ENCODE results near the gene MSLN. TPM values are rescaled to one million over a fixed set of nuclear protein-coding genes. Genes with fewer than 3 reads are reported as not detected.

The MSLN gene
- total and polyA plus RNA-seq, 2 experiments from 2014 or later: 4.5 TPM; not detected in 1

DNA sequence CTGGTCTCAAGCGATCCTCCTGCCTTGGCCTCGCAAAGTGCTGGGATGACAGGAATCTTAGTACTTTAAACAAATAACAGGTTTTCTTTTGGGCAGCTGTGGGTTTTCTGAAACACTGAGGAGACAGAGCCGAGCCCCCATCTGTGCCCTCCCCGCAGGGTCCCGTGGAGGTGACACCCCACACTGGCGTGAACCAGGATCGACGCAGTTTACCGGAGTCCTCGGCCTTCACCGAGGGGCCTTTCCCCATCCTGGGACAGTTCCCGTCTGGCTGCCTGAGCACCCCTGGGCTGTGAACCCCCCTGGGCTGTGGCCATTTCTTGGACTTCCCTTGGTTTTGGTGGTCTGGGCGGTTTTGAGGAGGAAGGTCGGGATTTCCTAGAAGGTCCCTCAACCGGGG, 55.3 kb downstream of the MSLN start:
- no peak overlapping the region for H3K27ac ChIP-seq
- no peak for TF ChIP-seq CTCF (IDR thresholded peaks at IDR 0.05; ENCODE audit: low read depth, low read length)
- no peak overlapping the region for H3K4me3 ChIP-seq
- H3K27me3 ChIP-seq: peaks cover 15% of the 10 kb centered on the region
- no peaks in the 10 kb centered on the region for H3K9me3 ChIP-seq (ENCODE audit: low read depth)
- no peak for DNase-seq (ENCODE audit: low read depth in 1 of 2, low spot score in 1 of 2)
- H3K36me3 ChIP-seq: no peaks in the 10 kb centered on the region
- H3K4me1 ChIP-seq (ENCODE audit: low read depth): no peaks in the 10 kb centered on the region

GRCh38 chr16:817001-817906, 56.7 kb downstream of the MSLN start:
- no peaks in the 10 kb centered on the region for H3K4me1 ChIP-seq (ENCODE audit: low read depth)
- H3K9me3 ChIP-seq (ENCODE audit: low read depth): no peaks in the 10 kb centered on the region
- no peak for DNase-seq (ENCODE audit: low read depth in 1 of 2, low spot score in 1 of 2)
- peaks cover 10% of the 10 kb centered on the region for H3K27me3 ChIP-seq
- no peaks in the 10 kb centered on the region for H3K36me3 ChIP-seq
- TF ChIP-seq CTCF (IDR thresholded peaks at IDR 0.05; ENCODE audit: low read depth, low read length): no peak
- no peak overlapping the region for H3K4me3 ChIP-seq
- H3K27ac ChIP-seq: no peak overlapping the region

GRCh38 chr16:818132-818531, 57.6 kb downstream of the MSLN start:
- Histone ChIP-seq H3K27me3 (peaks cover 5% of the 10 kb centered on the region), H3K4me3 (no peak overlapping the region), H3K9me3 (ENCODE audit: low read depth) (no peaks in the 10 kb centered on the region), H3K36me3 (no peaks in the 10 kb centered on the region), H3K4me1 (ENCODE audit: low read depth) (no peaks in the 10 kb centered on the region), H3K27ac (no peak overlapping the region)
- no peak for DNase-seq (ENCODE audit: low read depth in 1 of 2, low spot score in 1 of 2)
- TF ChIP-seq CTCF (IDR thresholded peaks at IDR 0.05; ENCODE audit: low read depth, low read length): no peak

Other genes with a start within 250 kb of the MSLN start
- 58.2 and 63.3 TPM in 2 replicates for gene CAPN15, start 233.0 kb upstream of the MSLN start, total RNA-seq
- 19.0 and 38.1 TPM in 2 replicates for gene CAPN15, start 233.0 kb upstream of the MSLN start, polyA plus RNA-seq
- 0.14 and 0.66 TPM in 2 replicates for gene PRR35, start 200.3 kb upstream of the MSLN start, total RNA-seq
- 0.40 TPM in 1 of 2 replicates, not detected in the other for gene PRR35, start 200.3 kb upstream of the MSLN start, polyA plus RNA-seq
- gene NHLRC4, start 193.7 kb upstream of the MSLN start, total RNA-seq: 3.6 and 3.9 TPM in 2 replicates
- 2.2 and 2.6 TPM in 2 replicates for gene NHLRC4, start 193.7 kb upstream of the MSLN start, polyA plus RNA-seq
- 124 and 126 TPM in 2 replicates for gene PIGQ, start 190.8 kb upstream of the MSLN start, total RNA-seq
- 89.2 and 110 TPM in 2 replicates for gene PIGQ, start 190.8 kb upstream of the MSLN start, polyA plus RNA-seq
- gene RAB40C, start 170.7 kb upstream of the MSLN start, total RNA-seq: 40.7 and 45.9 TPM in 2 replicates
- gene RAB40C, start 170.7 kb upstream of the MSLN start, polyA plus RNA-seq: 30.8 and 36.9 TPM in 2 replicates
- 85.8 and 125 TPM in 2 replicates for gene WFIKKN1, start 129.7 kb upstream of the MSLN start, total RNA-seq
- 79.6 and 105 TPM in 2 replicates for gene WFIKKN1, start 129.7 kb upstream of the MSLN start, polyA plus RNA-seq
- gene METTL26, start 124.4 kb upstream of the MSLN start, total RNA-seq: 196 and 201 TPM in 2 replicates
- 153 and 181 TPM in 2 replicates for gene METTL26, start 124.4 kb upstream of the MSLN start, polyA plus RNA-seq
- gene MCRIP2, start 118.9 kb upstream of the MSLN start, total RNA-seq: 123 and 144 TPM in 2 replicates
- 131 and 146 TPM in 2 replicates for gene MCRIP2, start 118.9 kb upstream of the MSLN start, polyA plus RNA-seq
- gene WDR90, start 111.4 kb upstream of the MSLN start, total RNA-seq: 25.6 and 26.5 TPM in 2 replicates
- 28.1 and 32.3 TPM in 2 replicates for gene WDR90, start 111.4 kb upstream of the MSLN start, polyA plus RNA-seq
- gene RHOT2, start 92.6 kb upstream of the MSLN start, total RNA-seq: 251 and 305 TPM in 2 replicates
- gene RHOT2, start 92.6 kb upstream of the MSLN start, polyA plus RNA-seq: 294 and 315 TPM in 2 replicates
- 3.6 and 12.9 TPM in 2 replicates for gene RHBDL1, start 85.1 kb upstream of the MSLN start, total RNA-seq
- 2.6 and 4.7 TPM in 2 replicates for gene RHBDL1, start 85.1 kb upstream of the MSLN start, polyA plus RNA-seq
- gene STUB1, start 80.3 kb upstream of the MSLN start, total RNA-seq: 176 and 207 TPM in 2 replicates
- gene STUB1, start 80.3 kb upstream of the MSLN start, polyA plus RNA-seq: 219 and 269 TPM in 2 replicates
- 105 and 134 TPM in 2 replicates for gene JMJD8, start 76.4 kb upstream of the MSLN start, total RNA-seq
- 107 and 118 TPM in 2 replicates for gene JMJD8, start 76.4 kb upstream of the MSLN start, polyA plus RNA-seq
- gene WDR24, start 70.3 kb upstream of the MSLN start, total RNA-seq: 17.6 and 23.3 TPM in 2 replicates
- 22.8 and 31.0 TPM in 2 replicates for gene WDR24, start 70.3 kb upstream of the MSLN start, polyA plus RNA-seq
- 0.12 and 0.74 TPM in 2 replicates for gene FBXL16, start 54.9 kb upstream of the MSLN start, total RNA-seq
- 0.59 and 1.4 TPM in 2 replicates for gene FBXL16, start 54.9 kb upstream of the MSLN start, polyA plus RNA-seq
- gene METRN, start 45.6 kb upstream of the MSLN start, total RNA-seq: 93.9 and 186 TPM in 2 replicates
- gene METRN, start 45.6 kb upstream of the MSLN start, polyA plus RNA-seq: 299 and 330 TPM in 2 replicates
- 55.1 and 62.5 TPM in 2 replicates for gene ANTKMT, start 39.6 kb upstream of the MSLN start, total RNA-seq
- gene ANTKMT, start 39.6 kb upstream of the MSLN start, polyA plus RNA-seq: 72.4 and 82.6 TPM in 2 replicates
- 9.7 and 16.5 TPM in 2 replicates for gene CCDC78, start 34.3 kb upstream of the MSLN start, total RNA-seq
- 3.6 and 4.2 TPM in 2 replicates for gene CCDC78, start 34.3 kb upstream of the MSLN start, polyA plus RNA-seq
- 31.6 and 47.5 TPM in 2 replicates for gene HAGHL, start 33.6 kb upstream of the MSLN start, total RNA-seq
- gene HAGHL, start 33.6 kb upstream of the MSLN start, polyA plus RNA-seq: 27.7 and 37.0 TPM in 2 replicates
- 46.2 and 67.7 TPM in 2 replicates for gene CIAO3, start 19.7 kb upstream of the MSLN start, total RNA-seq
- 43.3 and 72.2 TPM in 2 replicates for gene CIAO3, start 19.7 kb upstream of the MSLN start, polyA plus RNA-seq
- gene RPUSD1, start 27.6 kb downstream of the MSLN start, total RNA-seq: 32.2 and 36.1 TPM in 2 replicates
- gene RPUSD1, start 27.6 kb downstream of the MSLN start, polyA plus RNA-seq: 27.0 and 34.3 TPM in 2 replicates
- gene CHTF18, start 27.9 kb downstream of the MSLN start, total RNA-seq: 57.4 and 107 TPM in 2 replicates
- 43.6 and 58.5 TPM in 2 replicates for gene CHTF18, start 27.9 kb downstream of the MSLN start, polyA plus RNA-seq
- not detected in 2 replicates for gene GNG13, start 40.0 kb downstream of the MSLN start, total RNA-seq
- 0.79 TPM in 1 of 2 replicates, not detected in the other for gene GNG13, start 40.0 kb downstream of the MSLN start, polyA plus RNA-seq
- gene LMF1, start 210.2 kb downstream of the MSLN start, total RNA-seq: 37.6 and 41.6 TPM in 2 replicates
- gene LMF1, start 210.2 kb downstream of the MSLN start, polyA plus RNA-seq: 18.8 and 39.0 TPM in 2 replicates
- gene SOX8, start 221.0 kb downstream of the MSLN start, total RNA-seq: 9.2 and 13.7 TPM in 2 replicates
- 5.8 and 8.2 TPM in 2 replicates for gene SOX8, start 221.0 kb downstream of the MSLN start, polyA plus RNA-seq